Activated CD4-positive, alpha-beta T cell treated with anti-CD3 and anti-CD28 coated beads, Interleukin-2, amount 50 U/mL, for 16 hours (primary cell): ENCODE measurements around the gene CYP4F11.
"Not testable (repeated sequence)": the region's sequence is repeated elsewhere in the genome, so short reads cannot be mapped to it uniquely, and the experiment has no call there.

Experiments
- DNase-seq: peaks from one replicate; pipeline ENCODE4 v3.0.0-alpha.2; 2020

CYP4F11 gene

GRCh38 chr19:15919243-15919642 lies 15.1 kb downstream of the CYP4F11 start:
- no peak for DNase-seq

DNA sequence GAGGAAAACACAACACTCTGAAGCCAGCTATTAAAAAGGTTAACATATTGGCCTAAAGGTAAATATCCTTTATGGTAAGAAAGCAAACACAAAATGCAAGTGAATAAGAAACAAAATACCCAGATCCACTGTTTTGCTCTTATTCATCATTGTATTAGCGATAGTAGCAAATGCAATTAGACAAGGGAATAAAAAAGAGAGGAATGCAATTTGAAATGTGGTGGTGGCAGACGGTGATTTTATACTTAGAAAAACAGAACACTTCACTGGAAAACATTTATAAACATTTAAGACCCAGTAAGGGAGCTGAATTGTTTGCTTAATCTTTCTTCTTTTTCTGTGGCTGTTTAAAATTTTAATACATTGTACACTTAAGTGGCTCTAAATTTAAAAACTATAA lies 19.2 kb downstream of the CYP4F11 start:
- DNase-seq, result no peak

DNA sequence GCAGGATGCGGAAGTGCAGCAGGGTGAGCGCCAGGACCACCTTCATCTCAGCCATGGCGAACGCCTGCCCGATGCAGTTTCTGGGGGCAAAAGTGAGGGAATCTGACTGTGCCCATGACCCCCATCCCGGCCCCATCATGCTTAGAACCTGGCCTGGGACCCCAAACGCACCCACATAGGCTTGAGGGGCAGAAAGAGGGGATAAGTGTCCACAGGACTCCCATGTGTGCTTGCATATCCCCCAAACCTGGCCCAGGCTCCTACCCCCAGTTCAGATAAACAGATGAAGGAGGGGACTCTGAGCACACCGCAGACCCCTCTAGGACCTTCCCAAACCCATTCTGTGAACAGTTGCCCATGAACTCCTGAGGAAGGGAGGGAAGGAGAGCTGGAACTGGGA lies 20.5 kb downstream of the CYP4F11 start:
- DNase-seq, result no peak

- no peak for DNase-seq
These were observed 20.9 kb downstream of the CYP4F11 start for GRCh38 chr19:15913384-15913783.

DNA sequence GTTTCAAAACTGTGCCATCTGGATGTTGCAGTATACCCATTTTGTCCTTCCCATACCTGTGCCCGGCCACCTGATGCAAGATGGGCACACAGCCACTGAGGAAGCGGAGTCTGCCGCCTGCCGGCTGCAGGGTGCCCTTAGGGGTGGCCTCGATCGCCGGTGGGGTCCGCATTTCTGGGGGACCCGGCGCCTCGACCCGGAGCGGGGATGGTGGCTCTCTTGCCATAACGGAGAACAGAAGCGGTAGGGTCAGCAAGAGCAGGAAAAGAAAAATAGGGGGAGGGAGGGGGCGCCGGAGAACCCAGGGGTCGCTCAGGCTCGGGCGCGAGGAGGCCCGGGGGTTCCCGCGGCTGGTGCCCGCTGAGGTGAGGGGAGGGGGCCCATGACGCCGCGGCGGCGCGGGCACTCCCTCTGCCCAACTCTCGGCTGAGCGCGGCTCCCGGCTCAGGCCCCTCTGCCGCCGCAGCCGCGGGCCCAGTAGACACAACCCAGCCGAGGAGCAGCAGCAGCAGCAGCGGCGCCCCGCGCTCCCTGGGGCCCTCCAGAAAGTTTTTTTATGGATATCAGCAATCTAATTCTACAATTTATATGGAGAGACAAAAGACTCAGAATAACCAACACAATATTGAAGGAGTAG lies 22.6 kb downstream of the CYP4F11 start:
- DNase-seq, result no peak

GRCh38 chr19:15905026-15905425 lies 29.3 kb downstream of the CYP4F11 start:
- no peak for DNase-seq

- not testable (repeated sequence) for DNase-seq
These were observed 31.4 kb downstream of the CYP4F11 start for GRCh38 chr19:15902898-15903297.

- DNase-seq, result no peak
These were observed 32.1 kb downstream of the CYP4F11 start for GRCh38 chr19:15902254-15902653.

DNA sequence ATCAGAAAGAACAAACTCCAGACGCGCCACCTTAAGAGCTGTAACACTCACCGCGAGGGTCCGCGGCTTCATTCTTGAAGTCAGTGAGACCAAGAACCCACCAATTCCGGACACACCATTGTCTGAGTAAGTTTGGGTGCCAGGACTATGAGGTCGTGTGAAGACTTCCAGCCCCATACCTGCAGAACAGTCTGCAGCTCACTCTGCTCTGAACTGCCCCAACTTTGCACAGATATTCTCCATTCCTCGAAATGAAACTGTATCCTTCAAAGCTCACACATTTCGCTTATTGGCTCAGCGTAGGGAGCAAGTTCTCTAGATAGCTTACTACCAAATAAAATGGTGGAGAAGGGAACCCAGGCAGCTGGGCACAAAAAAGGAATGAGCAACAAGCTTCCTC lies 33.8 kb downstream of the CYP4F11 start:
- DNase-seq, result no peak

- not testable (repeated sequence) for DNase-seq
These were observed 34.3 kb downstream of the CYP4F11 start for GRCh38 chr19:15900032-15900431.

DNA sequence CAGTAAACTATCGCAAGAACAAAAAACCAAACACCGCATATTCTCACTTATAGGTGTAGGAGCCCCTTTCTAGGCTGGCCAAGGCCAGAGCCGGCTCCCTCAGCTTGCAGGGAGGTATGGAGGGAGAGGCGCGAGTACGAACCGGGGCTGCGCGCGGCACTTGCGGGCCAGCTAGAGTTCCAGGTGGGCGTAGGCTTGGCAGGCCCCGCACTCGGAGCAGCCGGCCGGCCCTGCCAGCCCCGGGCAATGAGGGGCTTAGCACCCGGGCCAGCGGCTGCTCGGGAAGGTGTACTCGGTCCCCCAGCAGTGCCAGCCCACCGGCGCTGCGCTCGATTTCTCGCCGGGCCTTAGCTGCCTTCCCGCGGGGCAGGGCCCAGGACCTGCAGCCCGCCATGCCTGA lies 34.8 kb downstream of the CYP4F11 start:
- DNase-seq, result not testable (repeated sequence)

GRCh38 chr19:15897738-15898276 lies 36.5 kb downstream of the CYP4F11 start, which contains the start of gene CYP4F2:
TSS of gene CYP4F2 (minus strand) at chr19:15898074. CDS start at chr19:15897611, 463 bp downstream.
- DNase-seq, result no peak

DNA sequence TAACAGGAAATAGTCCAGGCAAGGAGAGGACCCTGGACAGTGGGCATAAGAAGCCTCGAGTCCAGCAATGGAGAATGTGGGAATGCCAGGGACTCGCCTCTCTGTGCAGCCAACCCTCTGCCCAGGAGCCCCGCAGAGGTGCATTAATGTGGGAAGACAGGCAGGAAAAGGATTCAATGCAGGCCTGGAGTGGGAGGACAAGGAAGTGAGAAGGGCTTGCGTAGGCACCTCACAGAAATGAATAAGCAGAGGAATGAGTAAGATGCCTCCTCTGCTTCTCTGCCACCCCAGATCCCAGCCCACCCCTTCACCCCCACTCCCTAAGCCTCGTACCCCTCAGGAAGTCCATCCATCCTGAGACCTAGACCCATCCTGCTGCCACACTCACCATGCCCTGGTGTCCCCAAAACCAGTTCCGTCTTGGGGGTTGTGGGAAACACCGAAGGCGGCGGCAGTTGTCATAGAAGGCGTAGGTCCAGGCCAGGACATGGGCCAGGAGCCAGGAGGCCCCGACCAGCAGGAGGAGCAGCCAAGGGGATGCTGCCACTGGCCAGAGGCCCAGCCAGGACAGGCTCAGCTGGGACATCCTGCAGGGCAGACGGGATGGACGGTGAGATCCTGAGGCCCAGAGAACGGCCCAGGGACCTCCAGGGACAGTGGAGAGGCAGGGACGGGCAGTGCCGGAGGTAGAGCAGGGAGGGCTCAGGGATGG lies 37.1 kb downstream of the CYP4F11 start:
- DNase-seq, result no peak

DNA sequence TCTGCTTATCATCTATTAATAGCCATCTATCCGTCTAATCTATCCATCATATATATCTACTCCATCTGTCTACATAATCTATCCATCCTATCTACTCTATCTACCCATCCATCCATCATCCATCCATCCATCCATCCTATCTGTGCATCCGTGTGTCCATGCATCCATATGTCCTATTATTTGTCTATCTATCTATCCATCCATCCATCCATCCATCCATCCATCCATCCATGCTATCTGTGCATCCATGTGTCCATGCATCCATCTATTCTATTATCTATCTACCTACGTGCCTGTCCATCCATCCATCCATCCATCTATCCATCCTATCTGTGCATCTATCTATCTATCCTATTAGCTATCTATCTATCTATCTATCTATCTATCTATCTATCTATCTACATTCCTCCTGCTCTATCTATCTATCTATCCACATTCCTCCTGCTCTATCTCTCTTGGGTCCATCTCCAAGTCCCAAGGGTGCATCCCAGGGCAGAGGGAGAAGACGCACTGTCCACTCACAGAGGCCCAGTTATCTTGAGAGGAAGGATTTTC lies 38.4 kb downstream of the CYP4F11 start:
- DNase-seq, result no peak

GRCh38 chr19:15894359-15894758 lies 40.0 kb downstream of the CYP4F11 start:
- DNase-seq, result no peak

GRCh38 chr19:15893477-15893876 lies 40.9 kb downstream of the CYP4F11 start:
- no peak for DNase-seq

DNA sequence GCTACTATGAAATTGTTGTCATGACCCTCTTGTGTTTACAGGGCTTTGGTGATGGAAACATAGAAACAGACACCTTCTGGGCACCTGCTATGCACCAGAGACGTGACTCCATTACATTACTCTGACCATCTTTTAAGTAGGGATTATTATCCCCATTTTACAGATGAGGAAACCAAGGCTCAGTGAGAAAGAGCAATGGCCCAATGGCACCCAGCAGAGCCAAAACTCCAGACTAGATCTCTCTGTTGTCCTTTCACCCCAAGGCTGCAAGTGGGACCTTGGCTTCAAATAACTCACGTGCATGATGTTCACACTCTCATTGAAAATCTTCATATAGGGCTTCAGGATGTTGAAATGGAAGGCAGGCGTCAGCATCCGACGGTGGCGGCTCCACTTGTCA lies 42.3 kb downstream of the CYP4F11 start:
- DNase-seq, result no peak

GRCh38 chr19:15891434-15891833 lies 42.9 kb downstream of the CYP4F11 start:
- DNase-seq, result no peak

DNA sequence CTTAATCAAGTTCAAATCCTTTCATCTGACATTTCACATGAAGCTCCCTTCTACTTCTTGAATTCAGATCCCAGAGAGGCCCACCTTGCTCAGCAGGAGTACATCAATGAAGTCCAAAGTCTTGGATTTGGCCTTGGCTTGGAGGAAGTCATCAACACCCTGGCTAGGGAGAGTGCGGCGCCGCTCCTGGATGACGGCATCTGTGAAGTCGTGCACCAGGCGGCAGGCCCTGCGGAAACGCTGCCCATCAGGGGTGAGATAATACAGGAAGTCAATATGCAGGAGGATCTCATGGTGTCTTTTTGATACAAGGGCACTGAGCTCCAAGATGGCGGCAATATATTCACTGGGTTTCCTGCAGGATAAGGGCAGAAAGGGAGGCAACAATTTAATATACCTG lies 45.0 kb downstream of the CYP4F11 start:
- DNase-seq, result not testable (repeated sequence)

- DNase-seq, result no peak
These were observed 48.4 kb downstream of the CYP4F11 start for GRCh38 chr19:15885919-15886318.

DNA sequence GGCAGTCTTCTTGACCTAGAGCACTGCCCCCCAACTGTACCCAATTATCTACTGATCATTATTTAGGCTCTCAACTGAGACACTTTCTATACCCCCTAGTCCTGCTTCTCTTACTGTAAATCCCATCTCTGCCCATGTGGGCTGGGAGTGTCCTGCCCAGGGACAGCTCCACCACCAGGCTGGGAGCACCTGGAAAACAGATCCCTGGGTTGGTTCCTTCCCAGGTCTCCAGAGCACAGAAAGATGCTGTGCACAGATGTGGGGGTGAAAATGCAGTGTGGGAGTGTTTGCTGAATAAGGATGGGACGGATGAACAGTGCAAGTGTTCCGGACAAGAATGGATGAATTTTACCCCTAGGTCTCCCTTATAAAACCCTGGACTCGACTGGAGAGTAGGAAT lies 49.2 kb downstream of the CYP4F11 start:
- no peak for DNase-seq

GRCh38 chr19:15883329-15883728 lies 51.0 kb downstream of the CYP4F11 start:
- not testable (repeated sequence) for DNase-seq

- no peak for DNase-seq
These were observed 59.4 kb downstream of the CYP4F11 start for GRCh38 chr19:15874821-15875474.
